Right lobe of liver (tissue), 6 donors: ENCODE measurements around the gene SERPING1. TPM values are rescaled to one million over a fixed set of nuclear protein-coding genes. Genes with fewer than 3 reads are reported as not detected.

Experiments used
- ATAC-seq, 4 donors: fragments of 200-7000 bp; cut with Tn5 transposase; one replicate each; pipeline ENCODE4 v1.9.1; 2020; ENCODE audit warnings: mild to moderate bottlenecking in 4 of 4, moderate library complexity in 4 of 4
- DNase-seq, 3 donors: peaks; one replicate each; pipeline ENCODE4 v3.0.0-alpha.2; 2020
- H3K27ac ChIP-seq, 3 donors: fragments of 200-600 bp; one replicate each; pipeline ENCODE4 v1.8.0; 2022
- H3K27me3 ChIP-seq, 2 donors: fragments of 200-600 bp; one replicate each; pipeline ENCODE4 v1.8.0; 2022
- H3K36me3 ChIP-seq, 4 donors: fragments of 200-600 bp; sonication (generic) in 1 of 4; one replicate each; pipeline versions ENCODE4 v1.5.1 to v1.8.0; 2017 to 2022; ENCODE audit warnings: control low read depth in 1 of 4
- H3K4me1 ChIP-seq, 4 donors: fragments of 200-600 bp; sonication (generic) in 1 of 4; one replicate each; pipeline versions ENCODE4 v1.5.1 to v1.8.0; 2017 to 2022; ENCODE audit warnings: control low read depth in 1 of 4
- H3K4me3 ChIP-seq, 3 donors: fragments of 200-600 bp; one replicate each; pipeline ENCODE4 v1.8.0; 2022
- H3K9me3 ChIP-seq, 4 donors: fragments of 200-600 bp; sonication (generic) in 1 of 4; one replicate each; pipeline versions ENCODE4 v1.5.1 to v1.8.0; 2017 to 2022; ENCODE audit warnings: control low read depth in 1 of 4
- CTCF ChIP-seq, 4 donors: fragments of 200-600 bp in 3 of 4; fragments of 450-650 bp in 1 of 4; IDR thresholded peaks; one replicate each; pipeline versions ENCODE4 v1.5.1 to v1.8.0; 2016 to 2022; ENCODE audit warnings: antibody characterized with exemption in 4 of 4, mild to moderate bottlenecking in 2 of 4
- POLR2A ChIP-seq: fragments of 450-650 bp; IDR thresholded peaks from one replicate; pipeline ENCODE4 v1.6.1; 2017; ENCODE audit warnings: antibody characterized with exemption, mild to moderate bottlenecking
- WGBS: methylation state at CpG from one replicate; pipeline ENCODE4 v1.1.6; 2018; ENCODE audit warnings: low coverage, low lambda C conversion rate; ENCODE audit not compliant: insufficient coverage; ENCODE audit errors: missing lambda C conversion rate; 5-methylcytosine and 5-hydroxymethylcytosine counted together
- intact Hi-C, 2 donors: fragments of 100-400 bp; cut with DNase I; formaldehyde crosslinking; loops; one replicate each; pipeline versions ENCODE4 v1.11.2 to v1.14.1; 2022
- total RNA-seq, 6 experiments: library from RNA; depleted of rRNA in 2 of 6; stranded (reverse); fragments of >200 nt in 2 of 6; fragmentation: NEBNext Ultra II Directional in 3 of 6; extraction: Animal tissue kit (Norgen Biotek cat#: 25700) in 3 of 6; gene quantifications; one replicate each; pipeline versions ENCODE4 v1.1.0 to v1.2.4, GENCODE V29; 2016 to 2023
- donor health status: DM: no; HTN: yes; CAD: no.
- donor health status: DM: no; HTN: no; CAD: no.
- donor health status: DM: no; HTN: no; CAD: no.
- donor health status: DM: no; HTN: yes; CAD: no.
- donor health status: DM: no; HTN: yes; CAD: no.

The SERPING1 gene
- total RNA-seq, 6 experiments from 2014 or later, result 1,903 to 2,571 (median 2,194) TPM

DNA sequence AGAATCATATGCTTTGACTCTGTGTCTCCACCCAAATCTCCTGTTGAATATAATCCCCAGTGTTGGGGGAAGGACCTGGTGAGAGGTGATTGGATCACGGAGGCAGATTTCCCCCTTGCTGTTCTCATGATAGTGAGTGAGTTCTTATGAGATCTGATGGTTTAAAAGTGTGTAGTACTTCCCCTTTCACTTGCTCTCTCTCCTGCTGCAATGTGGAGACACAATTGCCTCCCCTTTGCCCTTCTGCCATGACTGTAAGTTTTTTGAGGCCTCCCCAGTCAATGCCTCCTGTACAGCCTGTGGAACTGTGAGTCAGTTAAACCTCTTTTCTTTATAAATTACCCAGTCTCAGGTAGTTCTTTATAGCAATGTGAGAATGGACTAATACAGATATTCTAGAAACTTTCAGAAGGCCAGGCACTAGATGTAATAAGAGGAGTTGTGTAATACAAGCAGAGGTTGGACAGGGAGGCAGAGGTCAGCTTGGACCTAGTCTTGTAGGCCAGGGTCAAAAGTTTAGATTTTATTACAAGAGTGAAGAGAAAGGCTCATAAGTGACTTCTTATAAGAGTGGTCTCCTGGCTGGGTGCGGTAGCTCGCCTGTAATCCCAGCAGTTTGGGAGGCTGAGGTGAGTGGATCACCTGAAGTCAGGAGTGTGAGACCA lies 9.3 kb upstream of the SERPING1 start:
- DNase-seq, result peak in 1 of 3 donors; percentile 73
- Histone ChIP-seq H3K36me3 (no peaks in the 10 kb centered on the region), H3K4me1 (peaks cover 0 to 32% (median 10%) of the 10 kb centered on the region in 4 donors), H3K9me3 (no peaks in the 10 kb centered on the region), H3K27me3 (no peaks in the 10 kb centered on the region), H3K27ac (peak overlapping the region; percentile 36 to 93 (median 79)), H3K4me3 (no peak overlapping the region)
- WGBS, result 66% methylated on average over 2 of the region's 3 CpGs
- peak; percentile 91 to 96 (median 94) for ATAC-seq
- TF ChIP-seq POLR2A (no peak), CTCF (IDR thresholded peaks at IDR 0.05) (no peak)
- intact Hi-C loops, result no loop called here

- Histone ChIP-seq H3K9me3 (no peaks in the 10 kb centered on the region), H3K4me3 (peak overlapping the region; percentile 57 to 75 (median 68)), H3K27me3 (no peaks in the 10 kb centered on the region), H3K4me1 (peaks cover 0 to 35% (median 13%) of the 10 kb centered on the region in 4 donors), H3K27ac (peak overlapping the region; percentile 73 to 92 (median 81)), H3K36me3 (peaks cover 0 to 19% (median 5%) of the 10 kb centered on the region in 4 donors)
- intact Hi-C loops, result no loop called here
- DNase-seq (peak; percentile 40 to 80 (median 75)), ATAC-seq (peak; percentile 8 to 57 (median 50))
- WGBS, result 45% methylated on average over 5 of the region's 5 CpGs
- no peak for TF ChIP-seq POLR2A
- TF ChIP-seq CTCF (IDR thresholded peaks at IDR 0.05), result no peak
These were observed 1.1 kb upstream of the SERPING1 start for GRCh38 chr11:57596266-57596885.

DNA sequence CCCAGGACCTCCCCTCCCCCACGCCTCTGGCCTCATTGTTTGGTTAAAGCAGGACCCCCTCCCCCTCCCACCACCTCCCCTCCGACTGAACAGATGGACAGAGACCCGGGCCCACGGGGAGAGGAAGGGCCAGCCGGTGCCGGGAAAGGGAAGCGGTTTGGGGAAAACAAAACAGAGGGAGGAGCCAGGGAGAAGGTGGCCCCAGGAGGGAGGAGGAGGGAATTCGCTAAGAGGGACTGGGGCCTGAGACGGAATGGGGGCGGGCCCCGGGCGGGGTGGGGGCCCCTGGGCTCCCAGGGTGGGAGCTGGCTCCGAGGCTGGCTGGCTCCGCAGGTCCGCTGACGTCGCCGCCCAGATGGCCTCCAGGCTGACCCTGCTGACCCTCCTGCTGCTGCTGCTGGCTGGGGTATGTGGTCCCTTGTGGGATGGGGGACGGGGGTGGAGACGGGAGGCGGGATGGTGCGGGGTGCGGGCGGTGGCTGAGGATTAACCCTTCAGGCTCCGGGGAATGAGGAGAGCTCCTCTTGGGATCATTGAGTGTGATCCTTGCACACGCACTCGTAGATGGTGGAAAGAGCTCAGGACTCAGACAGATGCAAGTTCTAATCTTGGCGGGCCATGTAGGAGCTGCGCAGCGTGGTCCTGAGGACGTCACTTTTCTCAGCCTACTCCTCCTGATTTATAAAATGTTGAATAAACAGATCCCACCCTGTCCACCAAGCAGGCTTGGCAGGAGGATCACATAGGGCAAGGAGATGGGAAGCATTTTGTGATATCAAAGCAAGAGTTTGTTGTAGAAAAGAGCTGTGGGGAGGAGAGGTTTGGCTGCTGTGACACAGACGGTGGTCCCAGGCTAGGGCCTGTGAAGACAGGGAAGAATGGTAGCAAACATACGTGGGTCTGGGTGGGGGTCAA lies 688 bp downstream of the SERPING1 start:
- no peak for TF ChIP-seq POLR2A
- TF ChIP-seq CTCF (IDR thresholded peaks at IDR 0.05), result no peak
- H3K4me3 ChIP-seq, result peak overlapping the region; percentile 57 to 75 (median 68)
- peak overlapping the region; percentile 73 to 92 (median 81) for H3K27ac ChIP-seq
- H3K4me1 ChIP-seq, result peaks cover 0 to 37% (median 13%) of the 10 kb centered on the region in 4 donors
- WGBS, result 2% methylated on average over 25 of the region's 33 CpGs
- DNase-seq, result peak; percentile 87 to 90 (median 90)
- peak; percentile 74 to 86 (median 76) for ATAC-seq
- peaks cover 0 to 34% (median 14%) of the 10 kb centered on the region in 4 donors for H3K36me3 ChIP-seq
- H3K9me3 ChIP-seq, result no peaks in the 10 kb centered on the region
- intact Hi-C loops, result no loop called here
- no peaks in the 10 kb centered on the region for H3K27me3 ChIP-seq

GRCh38 chr11:57598831-57599155 lies 1.3 kb downstream of the SERPING1 start:
- peaks cover 0 to 37% (median 13%) of the 10 kb centered on the region in 4 donors for H3K4me1 ChIP-seq
- TF ChIP-seq CTCF (IDR thresholded peaks at IDR 0.05) (no peak), POLR2A (no peak)
- intact Hi-C loops, result no loop called here
- peak overlapping the region; percentile 73 to 92 (median 81) for H3K27ac ChIP-seq
- H3K9me3 ChIP-seq, result no peaks in the 10 kb centered on the region
- WGBS, result 35% methylated on average over 5 of the region's 5 CpGs
- H3K4me3 ChIP-seq, result peak overlapping the region; percentile 57 to 75 (median 68)
- ATAC-seq (peak in 1 of 4 donors; percentile 11), DNase-seq (peak in 1 of 3 donors; percentile 35)
- H3K27me3 ChIP-seq, result no peaks in the 10 kb centered on the region
- H3K36me3 ChIP-seq, result peaks cover 0 to 34% (median 14%) of the 10 kb centered on the region in 4 donors
